CD4-positive, alpha-beta T cell treated with Interferon alpha-2 for 1 hour (primary cell): Measurements from ENCODE around the gene FAM161A.
"Not testable (repeated sequence)": the region's sequence is repeated elsewhere in the genome, so short reads cannot be mapped to it uniquely, and the experiment has no call there.

Source experiments
- DNase-seq, 2 donors: peaks; one replicate each; pipeline ENCODE4 v3.0.0-alpha.2; 2020 to 2022

FAM161A gene

GRCh38 chr2:61833971-61834370 lies 19.9 kb downstream of the FAM161A start:
- no peak for DNase-seq

- DNase-seq, result no peak
Observed at GRCh38 chr2:61832183-61832841, 21.5 kb downstream of the FAM161A start.

DNA sequence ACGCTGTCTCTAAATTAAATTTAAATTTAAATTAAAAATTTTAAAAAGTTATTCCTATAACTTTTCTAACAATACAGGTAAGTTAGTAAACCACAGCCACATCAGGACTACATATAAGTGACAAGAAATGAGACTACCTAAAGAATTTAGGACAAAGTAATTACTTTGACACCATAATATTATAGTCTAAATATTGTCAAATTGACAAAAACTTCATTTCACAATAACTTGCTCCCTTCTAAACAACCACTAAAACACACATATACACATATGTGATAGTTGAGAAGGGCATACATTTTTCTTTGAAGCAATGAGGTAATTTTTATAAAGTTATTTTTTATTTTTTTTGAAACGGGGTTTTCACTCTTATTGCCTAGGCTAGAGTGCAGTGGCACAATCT lies 31.6 kb downstream of the FAM161A start:
- no peak for DNase-seq

GRCh38 chr2:61816480-61817355 lies 37.1 kb downstream of the FAM161A start:
- no peak for DNase-seq

GRCh38 chr2:61814539-61815160 lies 39.2 kb downstream of the FAM161A start:
- no peak for DNase-seq

GRCh38 chr2:61813314-61813713 lies 40.5 kb downstream of the FAM161A start:
- DNase-seq, result not testable (repeated sequence)

GRCh38 chr2:61811821-61812220 lies 42.0 kb downstream of the FAM161A start:
- no peak for DNase-seq

GRCh38 chr2:61810203-61810602 lies 43.7 kb downstream of the FAM161A start:
- DNase-seq, result not testable (repeated sequence)

GRCh38 chr2:61808693-61809092 lies 45.2 kb downstream of the FAM161A start:
- not testable (repeated sequence) for DNase-seq

DNA sequence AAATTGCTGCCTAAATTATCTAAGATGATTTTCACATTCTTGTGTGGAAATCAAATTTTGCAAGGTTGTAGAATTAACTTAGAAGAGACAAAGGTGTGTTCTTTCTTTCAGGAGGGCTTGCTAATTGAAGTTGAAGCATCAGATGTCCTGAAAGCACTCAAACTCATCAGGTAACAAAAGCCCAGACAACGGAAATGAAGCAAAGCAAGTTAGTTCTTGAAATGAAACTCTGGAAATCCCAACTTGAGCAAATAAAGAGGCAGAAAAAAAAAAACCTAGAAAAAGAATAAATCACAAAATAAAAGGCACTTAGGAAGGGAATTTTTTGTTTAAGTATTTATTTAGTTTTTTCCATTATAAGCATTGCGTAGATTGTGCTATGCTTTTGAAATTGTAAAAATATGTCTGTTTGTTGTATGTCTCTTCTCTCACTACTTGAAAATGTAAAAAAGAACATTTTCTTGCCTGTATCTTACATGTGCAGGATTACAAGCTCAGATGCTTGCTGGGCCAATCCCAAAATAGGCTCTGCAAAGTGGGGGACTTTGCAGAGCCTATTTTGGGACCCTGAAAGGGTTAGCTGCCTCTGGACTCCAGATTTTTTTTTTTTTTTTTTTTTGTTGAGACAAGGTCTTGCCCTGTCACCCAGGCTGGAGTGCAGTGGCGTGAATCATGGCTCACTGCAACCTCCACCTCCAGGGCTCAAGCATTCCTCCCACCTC lies 46.7 kb downstream of the FAM161A start:
- DNase-seq, result no peak

GRCh38 chr2:61802548-61802947 lies 51.3 kb downstream of the FAM161A start:
- no peak for DNase-seq

DNA sequence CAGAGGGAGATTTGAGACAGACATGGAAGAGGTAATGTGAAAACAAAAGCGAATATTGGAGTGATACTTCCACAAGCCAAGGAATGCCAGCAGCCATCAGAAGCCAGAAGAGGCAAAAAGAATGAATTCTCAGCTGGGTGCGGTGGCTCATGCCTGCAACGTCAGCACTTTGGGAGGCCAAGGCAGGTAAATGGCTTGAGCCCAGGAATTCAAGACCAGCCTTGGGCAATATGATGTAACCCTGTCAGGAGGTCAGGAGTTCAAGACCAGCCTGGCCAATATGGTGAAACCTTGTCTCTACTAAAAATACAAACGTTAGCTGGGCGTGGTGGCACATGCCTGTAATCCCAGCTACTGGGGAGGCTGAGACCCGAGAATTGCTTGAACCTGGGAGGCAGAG lies 54.8 kb downstream of the FAM161A start:
- no peak for DNase-seq

DNA sequence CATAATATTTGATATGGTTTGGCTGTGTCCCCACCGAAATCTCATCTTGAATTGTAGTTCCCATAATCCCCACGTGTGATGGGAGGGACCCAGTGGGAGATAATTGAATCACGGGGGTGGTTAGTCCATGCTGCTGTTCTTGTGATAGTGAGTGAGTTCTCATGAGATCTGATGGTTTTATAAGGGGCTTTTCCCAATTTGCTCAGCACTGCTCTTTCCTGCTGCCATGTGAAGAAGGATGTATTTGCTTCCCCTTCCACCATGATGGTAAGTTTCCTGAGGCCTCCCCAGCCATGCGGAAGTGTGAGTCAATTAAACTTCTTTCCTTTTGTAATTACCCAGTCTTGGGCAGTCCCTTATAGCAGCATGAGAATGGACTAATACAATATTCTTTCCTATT lies 56.4 kb downstream of the FAM161A start:
- DNase-seq, result not testable (repeated sequence)

GRCh38 chr2:61795408-61795807 lies 58.5 kb downstream of the FAM161A start:
- no peak for DNase-seq

- DNase-seq, result peak; percentile 77 to 80
Observed at GRCh38 chr2:61793389-61793836, 60.4 kb downstream of the FAM161A start.

DNA sequence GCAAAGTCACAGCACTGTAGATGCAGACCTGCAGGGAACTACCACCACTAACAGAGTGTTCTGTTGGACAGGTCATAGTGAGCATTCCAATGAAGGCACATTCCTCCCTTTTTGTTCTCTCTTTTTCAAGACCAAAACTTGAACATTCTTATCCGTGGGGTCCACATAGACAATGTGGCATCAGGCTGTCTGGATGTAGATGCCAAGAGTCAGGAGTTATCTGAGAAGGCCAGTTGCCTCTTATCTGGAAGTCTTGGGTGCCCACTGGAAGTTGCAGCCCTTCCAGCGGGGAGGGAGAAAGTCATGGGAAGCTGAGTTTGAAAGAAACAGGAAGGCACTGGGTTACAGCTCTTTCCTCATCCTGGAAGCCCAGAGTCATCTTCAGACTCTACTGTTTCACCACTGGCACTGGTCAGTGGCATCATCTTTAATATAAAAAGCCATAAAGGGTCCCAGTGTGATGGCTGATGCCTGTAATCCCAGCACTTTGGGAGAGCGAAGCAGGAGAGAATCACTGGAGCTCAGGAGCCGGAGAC lies 61.4 kb downstream of the FAM161A start:
- no peak for DNase-seq

DNA sequence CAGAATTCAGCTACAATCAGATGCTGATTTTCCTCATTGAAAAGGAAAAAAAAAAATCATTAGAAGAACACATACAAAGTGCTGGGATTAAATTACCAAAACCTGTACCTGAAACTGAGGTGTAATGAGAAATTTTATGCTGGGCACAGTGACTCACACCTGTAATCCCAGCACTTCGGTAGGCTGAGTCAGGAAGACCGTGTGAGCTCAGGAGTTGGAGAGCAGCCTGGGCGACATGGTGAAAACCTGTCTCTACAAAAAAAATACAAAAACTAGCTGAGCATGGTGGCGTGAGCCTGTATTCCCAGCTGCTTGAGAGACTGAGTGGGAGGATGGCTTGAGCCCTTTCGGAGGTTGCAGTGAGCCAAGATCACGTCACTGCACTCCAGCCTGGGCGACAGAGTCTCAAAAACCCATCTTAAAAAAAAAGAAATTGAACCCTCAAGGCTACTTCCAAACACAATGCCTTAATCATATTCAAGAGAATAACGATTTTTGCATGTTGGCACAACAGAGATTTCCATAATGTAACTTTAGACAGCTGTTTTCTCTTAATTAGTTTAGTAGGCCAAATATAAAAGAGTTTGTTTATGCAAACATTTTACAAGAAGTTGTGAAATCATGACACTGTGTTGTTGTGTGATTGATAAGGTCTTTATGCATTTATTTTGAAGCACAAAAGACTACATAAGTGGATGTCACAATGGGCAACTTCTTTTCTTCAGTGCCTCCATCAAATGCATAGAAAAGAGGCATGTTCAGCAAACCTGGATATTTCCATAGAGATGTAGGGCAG lies 63.9 kb downstream of the FAM161A start:
- no peak for DNase-seq

- no peak for DNase-seq
Observed at GRCh38 chr2:61787941-61788563, 65.8 kb downstream of the FAM161A start.

DNA sequence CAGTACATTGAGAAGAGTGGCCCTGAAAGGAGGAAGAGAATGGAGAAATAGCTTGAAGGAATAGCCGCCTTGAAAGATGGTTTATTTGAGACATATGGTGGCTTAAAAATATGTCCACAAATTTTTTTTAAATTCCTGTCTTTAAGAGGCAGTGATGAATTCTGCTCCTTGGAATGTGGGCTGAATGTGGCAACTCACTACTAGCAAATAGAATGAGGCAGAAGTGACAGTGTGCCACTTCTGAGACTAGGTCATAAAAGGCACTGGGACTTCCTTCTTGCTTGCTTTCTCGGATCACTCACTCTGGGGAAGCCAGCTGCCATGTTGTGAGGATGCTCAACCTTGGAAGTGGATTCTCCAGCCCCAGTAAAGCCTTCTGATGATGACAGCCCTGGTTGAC lies 67.0 kb downstream of the FAM161A start:
- DNase-seq, result no peak

DNA sequence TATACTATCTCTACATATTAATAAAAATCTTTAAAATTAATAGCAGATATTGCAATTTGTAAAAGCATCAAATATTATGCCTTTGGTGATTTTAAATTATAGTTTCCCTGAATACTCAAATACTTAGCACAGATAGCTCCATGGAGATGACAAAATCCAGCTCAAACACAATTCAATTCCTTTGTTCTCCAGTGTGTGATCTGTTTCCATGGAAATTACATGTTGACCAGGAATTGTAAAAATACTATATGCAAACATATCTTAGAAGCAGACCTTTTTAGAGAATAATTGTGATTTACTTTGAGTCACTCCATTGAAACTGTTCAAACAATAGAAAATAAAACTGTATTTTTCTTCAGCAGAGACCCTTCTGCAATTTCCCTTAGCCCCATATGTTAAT lies 68.3 kb downstream of the FAM161A start:
- no peak for DNase-seq

DNA sequence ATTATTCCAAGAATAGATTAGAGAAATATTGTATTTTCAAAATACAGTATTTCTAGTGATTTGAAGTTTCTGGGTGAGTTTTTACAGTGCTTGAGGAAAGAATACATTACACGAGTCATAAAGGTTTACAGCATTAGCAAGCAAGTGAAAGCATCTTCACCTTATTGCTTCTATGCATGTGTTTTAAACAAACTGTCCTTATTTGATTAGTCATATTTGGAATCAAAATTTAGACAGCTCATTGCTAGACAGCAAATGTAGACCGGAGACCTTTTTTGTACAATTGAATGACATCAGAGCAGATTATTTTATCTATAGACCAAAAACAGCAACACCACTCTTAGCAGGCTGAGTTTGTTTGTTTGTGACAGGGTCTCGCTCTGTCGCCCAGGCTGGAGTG lies 69.2 kb downstream of the FAM161A start:
- no peak for DNase-seq
